HG03159 (cell line): ENCODE data around the gene ANKFY1.
"Not testable (repeated sequence)": the region's sequence is repeated elsewhere in the genome, so short reads cannot be mapped to it uniquely, and the experiment has no call there.

Source experiments
- ATAC-seq: cut with Tn5 transposase; IDR thresholded peaks from one replicate; pipeline ENCODE4 v1.9.1; 2021; ENCODE audit warnings: mild to moderate bottlenecking, moderate library complexity; ENCODE audit not compliant: unreplicated experiment

ANKFY1 gene

DNA sequence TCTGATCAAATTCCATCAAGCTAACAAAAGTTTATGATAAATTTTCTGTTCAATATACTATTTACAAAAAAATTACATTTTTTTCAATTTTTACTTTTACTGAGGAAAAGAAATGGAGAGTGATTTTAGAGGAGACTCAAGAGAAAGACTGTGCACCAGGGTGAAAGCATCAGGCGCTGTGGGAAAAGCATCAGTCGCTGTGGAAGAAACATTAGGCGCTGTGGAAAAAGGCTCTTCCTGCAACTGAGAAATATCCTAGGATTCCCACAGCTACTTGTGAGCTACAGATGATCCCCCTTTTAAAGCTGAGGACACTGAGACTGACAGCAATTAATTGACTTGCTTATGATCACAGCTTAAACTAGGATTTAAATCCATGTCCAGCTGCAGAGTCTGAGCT is 4.9 kb downstream of the ANKFY1 start:
- ATAC-seq, result no peak

DNA sequence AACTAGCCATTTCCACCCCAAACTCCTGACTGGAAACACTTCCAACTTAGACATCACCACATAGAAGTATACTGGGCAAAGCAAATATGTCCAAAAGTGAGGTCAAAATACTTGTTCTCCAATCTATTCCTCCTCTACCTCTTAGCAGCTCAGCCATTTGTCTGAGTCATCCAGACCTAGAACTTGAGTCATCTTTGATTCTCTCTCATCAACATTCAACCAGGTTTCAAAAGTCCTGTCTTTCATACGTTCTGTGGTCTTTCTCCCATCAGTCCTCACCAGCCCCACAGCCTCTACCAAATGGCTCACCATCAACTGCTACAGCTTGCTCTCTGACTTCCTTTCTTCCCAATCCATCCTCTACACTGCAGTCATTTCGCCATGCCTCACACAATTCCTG is 6.8 kb downstream of the ANKFY1 start:
- no peak for ATAC-seq

DNA sequence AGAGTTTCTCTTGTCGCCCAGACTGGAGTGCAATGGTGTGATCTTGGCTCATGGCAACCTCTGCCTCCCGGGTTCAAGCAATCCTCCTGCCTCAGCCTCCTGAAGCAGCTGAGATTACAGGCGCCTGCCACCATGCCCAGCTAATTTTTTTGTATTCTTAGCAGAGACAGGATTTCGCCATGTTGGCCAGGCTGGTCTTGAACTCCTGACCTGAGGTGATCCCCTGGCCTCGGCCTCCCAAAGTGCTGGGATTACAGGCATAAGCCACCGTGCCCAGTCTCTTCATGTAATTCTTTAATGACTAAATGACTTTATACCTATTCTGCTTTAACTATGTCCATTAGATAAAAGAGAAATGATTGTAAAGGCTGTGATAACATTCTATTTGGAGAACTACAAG is 8.5 kb downstream of the ANKFY1 start:
- not testable (repeated sequence) for ATAC-seq

DNA sequence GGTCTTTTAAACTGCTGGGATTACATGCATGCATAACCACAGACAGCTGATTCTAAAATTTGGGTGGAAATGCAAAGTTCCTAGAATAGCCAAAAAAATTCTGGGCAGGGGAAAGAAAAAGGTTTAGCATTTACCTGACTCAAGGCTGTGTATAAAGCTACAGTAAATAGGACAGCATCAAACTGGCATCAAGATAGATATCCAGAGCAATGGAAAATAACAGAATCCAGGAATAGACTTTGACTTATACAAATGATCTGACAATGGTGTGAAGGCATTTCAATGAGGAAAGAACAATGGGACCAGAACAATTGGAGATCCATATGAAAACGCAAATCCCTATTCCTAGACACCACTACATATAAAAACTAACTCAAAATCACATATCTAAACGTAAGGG is 12.9 kb downstream of the ANKFY1 start:
- no peak for ATAC-seq

DNA sequence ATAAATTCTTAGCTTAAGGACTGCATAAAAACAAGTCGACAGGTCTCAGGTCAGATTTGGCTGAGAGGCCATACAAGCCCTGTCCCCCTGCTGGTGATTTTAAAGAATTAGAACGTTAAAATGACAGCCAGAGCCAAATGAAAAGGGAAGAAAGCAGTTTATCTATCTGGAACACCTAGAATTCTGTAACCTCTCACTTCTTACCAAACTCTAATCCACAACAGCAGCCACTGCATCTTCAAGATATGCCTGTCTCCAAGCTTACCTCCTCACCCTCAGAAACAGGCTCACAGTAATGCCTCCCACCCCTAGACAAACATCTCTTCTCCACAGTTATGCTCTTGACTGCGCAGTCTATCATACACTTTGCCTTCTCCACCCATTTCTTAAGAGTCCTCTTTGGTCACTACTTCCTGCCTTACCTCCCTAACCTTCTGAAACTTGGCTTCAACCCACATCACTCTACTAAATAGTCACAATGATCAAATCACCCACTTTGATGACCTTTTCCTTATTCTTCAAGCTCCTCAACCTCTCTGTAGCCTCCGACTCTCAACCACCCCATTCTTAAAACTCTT is 14.2 kb downstream of the ANKFY1 start:
- no peak for ATAC-seq

DNA sequence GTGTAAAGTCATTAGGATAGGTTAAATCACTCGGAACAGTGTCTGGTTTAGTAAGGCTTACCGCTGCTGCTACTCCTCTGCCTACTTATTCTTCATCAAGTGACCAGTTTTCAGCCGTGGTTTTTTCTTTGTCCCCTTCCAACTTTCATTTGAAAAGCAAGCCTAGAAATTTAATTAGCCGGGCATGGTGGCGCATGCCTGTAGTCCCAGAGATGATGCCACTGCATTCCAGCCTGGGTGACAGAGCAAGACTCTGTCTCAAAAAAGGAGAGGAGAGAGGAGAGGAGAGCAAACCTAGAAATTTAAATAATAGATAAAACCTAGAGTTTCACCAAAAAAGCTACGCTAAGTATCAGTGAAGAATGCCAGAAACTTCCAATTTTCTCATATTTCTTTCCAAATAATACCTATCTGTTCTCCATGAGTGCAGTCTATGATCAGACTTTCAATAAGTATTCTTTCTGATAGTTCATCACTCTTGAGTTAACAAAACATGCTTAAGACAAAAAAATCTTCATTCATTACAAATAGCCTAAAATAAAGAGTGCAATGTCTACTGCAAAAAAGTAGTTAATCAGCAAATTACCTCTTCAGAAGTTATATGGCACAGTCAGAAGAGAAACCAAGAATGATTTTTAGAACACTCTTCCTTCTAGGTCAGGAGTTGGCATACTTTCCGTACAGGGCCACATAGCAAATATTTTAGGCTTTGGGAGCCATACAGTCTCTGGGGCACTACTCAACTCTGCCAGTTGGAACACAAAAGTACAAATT is 15.1 kb downstream of the ANKFY1 start:
- ATAC-seq, result no peak

DNA sequence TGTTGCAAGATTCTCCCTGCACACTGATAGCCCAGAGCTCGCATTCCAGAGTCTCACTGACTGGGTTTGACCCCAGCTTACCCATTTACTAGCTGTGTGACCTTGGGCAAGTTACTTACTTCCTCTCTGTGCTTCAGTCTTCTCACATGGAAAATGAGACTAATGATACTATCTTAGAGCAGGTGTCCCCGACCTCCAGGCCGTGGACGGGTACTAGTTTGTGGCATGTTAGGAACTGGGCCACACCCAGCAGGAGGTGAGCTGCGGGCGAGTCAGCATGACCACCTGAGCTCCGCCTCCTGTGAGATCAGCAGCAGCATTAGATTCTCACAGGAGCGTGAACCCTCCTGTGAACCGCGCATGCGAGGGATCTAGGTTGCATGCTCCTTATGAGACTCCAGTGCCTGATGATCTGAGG is 15.8 kb downstream of the ANKFY1 start:
- no peak for ATAC-seq

DNA sequence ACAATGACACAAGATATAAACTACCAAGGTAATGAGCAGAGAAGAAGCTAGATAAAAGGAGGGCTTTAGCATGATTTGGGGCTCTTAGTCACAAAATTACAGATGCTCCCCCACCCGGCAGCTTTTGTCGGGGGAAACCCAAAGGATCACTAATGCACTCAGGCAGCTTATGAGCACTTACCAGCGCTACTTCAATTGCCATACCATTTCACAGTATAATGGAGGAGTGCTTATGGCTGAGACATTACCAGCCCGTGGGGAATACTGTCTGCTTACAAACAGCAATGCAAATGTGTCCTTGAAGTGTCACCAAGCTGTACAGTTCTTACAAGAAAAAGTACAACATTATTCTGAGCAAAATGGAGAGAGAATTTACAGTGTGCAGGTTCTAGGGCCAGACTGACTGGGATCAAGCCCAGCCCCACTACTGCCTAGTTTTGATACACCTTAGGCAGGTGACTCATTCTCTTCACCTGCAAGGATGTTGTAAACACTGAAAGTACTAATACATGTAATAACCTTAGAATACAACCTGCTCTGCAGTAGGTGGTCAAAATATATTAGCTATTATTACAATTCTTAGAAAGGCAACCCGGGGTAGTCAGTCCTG is 16.3 kb downstream of the ANKFY1 start:
- ATAC-seq, result no peak

DNA sequence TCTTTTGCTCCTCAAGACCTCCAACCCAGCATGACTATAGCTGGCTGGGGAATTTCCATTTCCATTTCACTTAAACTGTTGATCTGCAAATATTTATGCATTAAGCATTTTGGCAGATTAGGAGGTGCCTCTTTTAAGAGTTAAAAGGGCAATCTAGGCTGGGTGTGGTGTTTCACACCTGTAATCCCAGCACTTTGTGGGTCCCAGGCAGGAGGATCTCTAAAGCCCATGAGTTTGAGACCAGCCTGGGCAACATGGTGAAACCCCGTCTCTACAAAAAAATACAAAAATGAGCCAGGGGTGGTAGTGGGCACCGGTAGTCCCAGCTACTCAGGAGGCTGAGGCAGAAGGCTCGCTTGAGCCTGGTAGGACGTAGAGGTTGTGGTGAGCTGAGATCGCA is 17.1 kb downstream of the ANKFY1 start:
- no peak for ATAC-seq

DNA sequence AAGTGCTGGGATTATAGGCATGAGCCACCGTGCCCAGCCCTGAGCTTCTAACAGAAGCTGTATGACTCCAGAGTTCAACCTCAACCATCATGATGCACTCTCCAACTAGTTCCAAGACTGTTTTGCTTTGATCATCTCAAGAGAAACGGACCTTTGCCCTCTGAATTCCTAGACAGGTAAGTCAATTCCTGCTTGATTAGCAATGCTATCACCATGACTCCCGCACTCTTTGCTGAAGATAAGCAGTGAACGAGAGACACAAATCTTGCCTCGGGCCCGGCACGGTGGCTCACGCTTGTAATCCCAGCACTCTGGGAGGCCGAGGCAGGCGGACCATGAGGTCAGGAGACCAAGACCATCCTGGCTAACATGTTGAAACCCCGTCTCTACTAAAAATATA is 22.2 kb downstream of the ANKFY1 start:
- no peak for ATAC-seq

DNA sequence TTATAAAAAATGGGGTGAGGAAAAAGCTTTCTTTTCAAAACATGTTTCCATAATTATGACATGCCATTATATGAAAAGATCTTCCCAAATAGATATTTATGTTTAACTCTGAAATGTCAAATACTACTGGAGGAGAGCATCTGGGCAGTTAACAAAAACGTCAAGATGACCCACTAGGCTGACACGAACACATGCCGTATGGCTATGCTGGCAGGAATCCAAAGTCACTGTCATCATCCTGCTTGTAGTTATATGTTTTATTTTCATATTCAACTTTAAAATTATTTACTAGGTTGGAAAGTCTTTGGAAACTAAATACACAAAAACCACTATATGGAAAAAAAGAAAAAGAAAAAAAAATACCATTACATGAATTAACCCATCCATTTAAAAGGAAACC is 27.3 kb downstream of the ANKFY1 start:
- ATAC-seq, result no peak

DNA sequence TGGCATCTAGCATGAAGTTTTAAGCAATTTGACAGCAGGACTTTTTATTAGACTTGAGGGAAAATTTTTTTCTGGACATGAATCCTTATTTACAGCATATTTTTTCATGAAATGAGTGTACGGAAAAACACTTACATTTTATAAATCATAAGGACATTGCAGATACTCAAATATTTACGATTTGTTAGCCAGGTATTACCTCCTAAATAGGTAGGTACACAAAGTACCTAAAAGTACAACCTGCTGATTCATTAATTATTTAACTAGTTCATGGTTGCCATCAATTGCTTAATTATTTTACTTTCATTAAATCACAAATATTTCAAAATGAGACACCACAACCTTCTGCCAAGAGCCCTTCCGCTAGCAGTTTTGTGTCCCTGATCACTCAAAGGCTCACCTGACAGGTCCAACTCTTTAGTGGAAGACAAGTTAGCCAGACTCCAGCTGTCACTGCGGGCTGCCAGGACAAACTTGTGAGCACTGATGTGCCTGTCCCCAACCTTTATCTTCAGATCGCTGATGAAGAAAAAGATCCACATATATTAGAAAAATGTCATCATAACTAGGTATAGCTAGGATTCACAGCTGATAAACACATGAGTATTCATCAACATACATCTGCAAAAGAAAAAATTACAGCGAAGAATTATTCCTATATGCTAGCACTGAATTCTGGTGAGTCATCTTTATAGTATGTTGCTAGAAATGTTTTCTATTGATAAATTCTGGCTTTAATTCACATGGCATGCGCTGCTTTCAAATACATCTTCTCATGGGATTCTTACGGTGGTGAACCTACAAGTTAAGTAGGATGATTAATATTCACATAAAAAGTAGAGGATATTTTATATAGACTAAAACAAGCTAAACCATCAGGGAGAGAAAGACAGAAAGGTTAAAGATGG is 28.2 kb downstream of the ANKFY1 start:
- no peak for ATAC-seq

DNA sequence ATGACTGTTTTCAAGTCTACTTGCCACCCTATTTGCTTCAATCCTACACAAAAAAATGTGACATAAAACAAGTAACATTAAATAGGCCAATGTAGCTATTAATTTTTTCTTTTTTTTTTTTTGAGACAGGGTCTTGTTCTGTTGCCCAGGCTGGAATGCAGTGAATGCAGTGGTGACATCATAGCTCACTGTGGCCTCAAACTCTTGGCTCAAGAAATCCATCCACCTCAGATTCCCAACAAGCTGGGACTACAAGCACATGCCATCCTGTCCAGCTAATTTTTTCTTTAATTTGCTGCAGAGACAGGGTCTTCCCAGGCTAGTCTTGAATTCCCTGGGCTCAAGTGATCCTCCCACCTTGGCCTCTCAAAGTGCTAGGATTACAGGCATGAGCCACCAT is 29.4 kb downstream of the ANKFY1 start:
- no peak for ATAC-seq

DNA sequence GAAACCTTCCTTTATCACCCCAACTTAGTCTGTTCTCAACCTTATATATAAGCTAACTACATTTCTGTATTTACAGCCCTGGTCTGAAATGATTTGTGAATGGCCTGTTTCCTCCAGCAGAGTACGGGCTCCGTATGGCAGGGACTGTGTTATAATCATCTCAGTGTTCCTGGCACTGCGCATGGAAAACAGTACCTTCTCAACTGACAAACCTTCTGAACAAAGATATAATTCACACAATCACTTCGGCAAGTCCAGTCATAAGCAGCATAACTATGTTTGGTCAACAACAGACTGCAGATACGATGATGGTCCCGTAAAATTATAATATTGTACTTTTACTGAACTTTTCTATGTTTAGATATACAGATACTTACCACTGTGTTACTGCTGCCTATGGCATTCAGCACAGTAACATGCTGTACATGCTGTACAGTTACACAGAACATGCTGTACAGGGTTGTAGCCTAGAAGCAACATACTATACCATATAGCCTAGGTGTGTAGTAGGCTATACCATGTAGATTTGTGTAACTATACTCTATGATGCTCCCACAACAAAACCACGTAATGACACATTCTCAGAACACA is 30.0 kb downstream of the ANKFY1 start:
- ATAC-seq, result no peak

DNA sequence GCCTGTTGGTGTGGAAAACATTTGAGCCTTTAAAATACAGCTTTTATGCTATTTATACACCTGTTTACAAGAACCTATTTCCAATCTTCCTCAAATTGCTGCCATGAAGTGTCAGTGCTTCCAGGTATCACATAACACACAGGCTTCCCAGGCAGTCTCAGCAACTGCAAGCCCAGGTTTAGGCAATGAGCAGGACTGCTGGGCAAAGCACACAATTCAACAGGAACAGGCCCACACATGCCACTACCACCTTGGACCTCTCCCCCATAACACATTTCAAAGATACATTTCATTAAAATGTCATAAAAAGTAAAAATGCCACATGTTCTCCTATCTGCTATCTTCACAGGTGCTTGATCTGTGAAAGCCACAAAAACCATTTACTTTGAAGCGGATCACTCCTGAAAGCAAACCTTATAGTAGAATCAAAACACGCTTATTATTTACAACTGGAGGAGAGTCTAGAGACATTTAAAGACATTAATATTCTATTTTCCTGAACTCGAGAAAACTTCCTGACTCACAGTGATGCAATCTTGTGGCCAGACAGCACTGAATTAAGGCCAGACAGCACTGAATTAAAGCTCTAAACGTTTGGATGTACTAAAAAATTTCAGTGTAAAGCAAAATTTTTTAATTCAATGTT is 31.5 kb downstream of the ANKFY1 start:
- ATAC-seq, result no peak

DNA sequence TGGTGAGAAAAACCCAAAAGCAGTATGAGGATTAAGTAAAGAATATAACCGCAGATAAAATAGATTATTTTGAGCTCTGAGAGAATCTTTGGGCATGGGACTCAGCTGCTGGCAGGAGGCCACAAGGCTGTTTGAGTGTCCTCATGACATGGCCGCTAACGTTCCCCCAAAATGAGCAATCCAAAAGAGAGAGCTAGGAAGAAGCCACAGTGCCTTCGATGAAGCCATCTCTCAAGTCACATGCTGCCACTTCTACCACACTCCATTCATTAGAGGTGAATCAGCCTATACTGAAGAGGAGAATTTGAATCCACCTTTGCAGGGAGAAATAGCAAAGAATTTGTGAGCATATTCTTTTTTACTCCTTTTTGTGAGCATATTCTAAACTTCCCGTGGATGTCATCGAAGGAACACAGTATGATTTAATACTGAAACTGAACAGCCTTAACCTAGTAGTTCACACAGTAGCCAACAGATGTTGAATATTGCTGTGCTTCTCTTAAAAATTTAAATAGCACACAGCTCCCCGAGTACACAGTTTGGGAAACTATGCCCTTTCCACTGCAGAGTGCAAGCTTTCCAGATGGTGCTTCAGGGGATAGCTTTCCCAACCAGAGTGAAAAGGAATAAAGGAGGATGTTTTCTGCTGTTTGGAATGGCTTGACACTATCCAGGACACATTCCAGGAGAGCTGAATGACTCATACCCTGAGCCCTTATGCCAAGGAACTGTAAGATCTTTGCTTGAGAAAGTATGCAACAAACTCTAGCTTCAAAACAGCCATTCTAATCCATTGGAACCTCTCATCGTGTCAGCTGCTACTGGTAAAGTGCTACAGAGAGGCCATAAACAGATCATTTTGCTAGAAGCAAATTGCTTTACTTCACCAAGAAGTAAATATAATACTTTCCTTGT is 33.9 kb downstream of the ANKFY1 start:
- ATAC-seq, result no peak

DNA sequence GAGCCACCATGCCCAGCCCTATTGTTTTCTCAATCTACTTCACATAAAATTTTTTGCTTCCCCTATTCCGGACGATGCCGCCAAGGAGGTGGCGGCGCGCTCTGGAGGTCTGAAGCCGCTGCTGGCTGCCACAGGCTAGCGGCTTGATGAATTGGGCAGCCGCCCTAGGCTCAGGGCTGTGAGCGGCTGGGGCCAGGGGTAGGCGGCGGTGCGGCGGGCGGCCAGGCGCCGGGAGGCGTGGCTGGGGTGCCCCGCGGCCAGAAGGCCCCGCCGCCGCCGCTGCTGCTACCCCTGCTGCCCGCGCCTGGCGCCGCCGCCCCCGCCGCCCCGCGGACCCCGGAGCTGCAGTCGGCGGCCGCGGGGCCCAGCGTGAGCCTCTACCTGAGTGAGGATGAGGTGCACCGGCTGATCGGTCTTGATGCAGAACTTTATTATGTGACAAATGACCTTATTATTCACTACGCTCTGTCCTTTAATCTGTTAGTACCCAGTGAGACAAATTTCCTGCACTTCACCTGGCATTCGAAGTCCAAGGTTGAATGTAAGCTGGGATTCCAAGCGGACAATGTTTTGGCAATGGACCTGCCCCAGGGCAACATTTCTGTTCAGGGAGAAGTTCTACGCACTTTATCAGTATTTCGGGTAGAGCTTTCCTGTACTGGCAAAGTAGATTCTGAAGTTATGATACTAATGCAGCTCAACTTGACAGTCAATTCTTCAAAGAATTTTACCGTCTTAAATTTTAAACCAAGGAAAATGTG is 41.7 kb downstream of the ANKFY1 start:
- no peak for ATAC-seq

DNA sequence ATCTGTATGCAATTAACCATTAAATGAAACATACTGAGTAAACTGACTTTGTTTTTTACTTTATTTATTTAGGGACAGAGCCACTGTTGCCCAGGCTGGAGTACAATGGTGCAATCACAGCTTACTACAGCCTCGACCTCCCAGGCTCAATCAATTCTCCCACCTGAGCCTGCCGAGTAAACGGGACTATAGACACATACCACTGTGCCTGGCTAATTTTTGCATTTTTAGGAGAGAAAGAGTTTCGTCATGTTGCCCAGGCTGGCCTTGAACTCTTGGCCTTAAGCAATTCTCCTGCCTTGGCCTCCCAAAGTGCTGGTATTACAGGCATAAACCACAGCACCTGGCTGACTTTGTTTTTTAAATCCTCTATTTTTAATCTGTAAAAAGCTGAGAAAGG is 42.6 kb downstream of the ANKFY1 start:
- no peak for ATAC-seq

DNA sequence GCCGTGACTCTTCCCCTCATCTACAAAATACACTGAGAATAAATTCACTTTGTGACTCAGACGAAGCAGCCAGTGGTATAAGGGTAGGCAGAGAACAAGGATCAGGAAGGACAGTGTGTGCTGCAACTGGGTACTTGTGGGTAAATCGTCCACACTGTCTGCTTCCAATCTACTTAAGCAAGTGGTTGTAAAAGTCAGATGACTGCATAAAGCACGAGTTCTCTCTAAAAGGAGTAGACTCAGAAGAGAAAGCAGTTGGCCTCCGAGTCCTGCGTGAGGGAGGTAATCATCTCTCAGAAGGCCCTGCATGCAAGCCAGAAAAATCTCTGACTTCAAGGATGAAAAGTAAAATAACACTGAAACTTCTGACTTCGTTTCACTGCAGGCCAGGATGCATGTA is 43.1 kb downstream of the ANKFY1 start:
- ATAC-seq, result no peak
